Panc1 (cell line): ENCODE data around the gene EFEMP1.

ENCODE experiments used
- CTCF ChIP-seq: fragments of 450-650 bp; IDR thresholded peaks from 2 replicates; pipeline ENCODE4 v1.5.1; 2017; ENCODE audit warnings: mild to moderate bottlenecking
- POLR2AphosphoS5 ChIP-seq: IDR thresholded peaks from 2 replicates; pipeline ENCODE4 v1.6.1; 2012; ENCODE audit warnings: mild to moderate bottlenecking, low read depth, low read length, moderate library complexity
- REST ChIP-seq, 2 experiments: IDR thresholded peaks; 2 replicates each; pipeline ENCODE4 v1.6.1; 2011 to 2012; ENCODE audit warnings: low read depth in 2 of 2, control low read depth in 1 of 2, low read length in 1 of 2, mild to moderate bottlenecking in 1 of 2, moderate library complexity in 1 of 2; ENCODE audit not compliant: insufficient read depth in 1 of 2
- SIN3A ChIP-seq: IDR thresholded peaks from 2 replicates; pipeline ENCODE4 v1.6.1; 2012; ENCODE audit warnings: low read depth, mild to moderate bottlenecking, low read length, moderate library complexity, borderline replicate concordance; ENCODE audit not compliant: insufficient read depth
- TCF7L2 ChIP-seq: IDR thresholded peaks from 2 replicates; pipeline ENCODE4 v1.6.1; 2011; ENCODE audit warnings: mild to moderate bottlenecking, low read depth, low read length, inconsistent platforms

DNA sequence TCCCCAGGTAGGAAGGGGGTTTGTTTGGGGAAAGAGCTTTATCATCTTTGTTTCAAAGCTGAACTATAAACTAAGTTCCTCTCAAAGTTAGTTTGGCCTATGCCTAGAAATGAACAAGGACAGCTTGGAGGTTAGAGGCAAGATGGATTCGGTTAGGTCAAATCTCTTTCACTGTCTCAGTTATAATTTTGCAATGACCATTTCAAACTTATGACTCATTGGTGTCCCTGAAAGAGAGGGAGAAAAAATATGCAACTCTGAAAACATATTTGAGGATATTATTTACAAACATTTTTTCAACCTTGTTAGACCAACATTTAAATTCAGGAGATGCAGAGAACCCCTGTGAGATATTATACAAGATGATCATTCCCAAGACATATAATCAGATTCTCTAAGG, 95.7 kb downstream of the EFEMP1 start:
- no peak for TF ChIP-seq CTCF
- TF ChIP-seq TCF7L2, result no peak
- no peak for TF ChIP-seq REST (IDR thresholded peaks at IDR 0.05; ENCODE audit: insufficient read depth in 1 of 2, low read depth in 2 of 2, low read length in 1 of 2)
- TF ChIP-seq POLR2AphosphoS5, result no peak
- no peak for TF ChIP-seq SIN3A
